ENCODE data around the gene WDFY3. TPM values are rescaled to one million over a fixed set of nuclear protein-coding genes. Genes with fewer than 3 reads are reported as not detected.

Gene WDFY3
- total and polyA plus RNA-seq, 9 of the 15 experiments (the other 6 are each of a cell fraction or from before 2014, with no cell fraction given) = 0.58 to 13.5 (median 9.4) TPM

DNA sequence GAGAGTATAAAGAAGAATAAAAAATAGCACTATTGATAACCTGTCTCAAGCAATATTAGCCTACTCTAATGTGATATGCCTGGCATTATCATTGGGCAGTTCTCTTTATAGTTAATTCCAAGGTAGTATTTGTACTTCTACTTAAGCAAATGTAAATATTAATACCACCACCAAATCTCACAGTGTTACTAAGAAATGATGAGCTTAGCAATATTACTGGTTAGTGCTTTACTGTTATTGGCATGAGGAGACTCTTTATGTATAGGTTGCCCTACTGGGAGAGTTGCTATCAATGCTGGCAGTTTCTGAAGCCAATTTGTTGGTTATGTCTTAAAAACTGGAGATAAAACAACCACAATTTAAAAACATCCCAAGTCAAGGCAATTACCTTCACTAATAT lies 227.9 kb downstream of the WDFY3 start:
- BruUV-seq (replicated peaks) = no TSS peak
- FAIRE-seq (no peak), DNase-seq (ENCODE audit: extremely low read depth in 1 of 4, low spot score in 3 of 4) (no peak), ATAC-seq (no peak)
- no peaks in the 10 kb centered on the region for H3K36me3 ChIP-seq (ENCODE audit: control insufficient read depth, insufficient read depth, low read length)
- H3K4me2 ChIP-seq (ENCODE audit: insufficient read depth, low read length) = no peak overlapping the region
- no peak overlapping the region for H3K9ac ChIP-seq (ENCODE audit: insufficient read depth in 1 of 2, low read depth in 2 of 2, low read length in 2 of 2)
- ChIA-PET CTCF (ENCODE audit: low intra/inter-chr PET ratio) (no interaction called here), POLR2A (no interaction called here)
- TF ChIP-seq HNRNPK (IDR thresholded peaks at IDR 0.05; ENCODE audit: low read depth, low read length, poor library complexity, severe bottlenecking) (no peak), MAFF (IDR thresholded peaks at IDR 0.05; ENCODE audit: low read length) (peak; percentile 37), CBX8 (IDR thresholded peaks at IDR 0.05; ENCODE audit: borderline replicate concordance, extremely low read depth, low read depth, low read length, poor library complexity, severe bottlenecking) (no peak), ZNF316 (IDR thresholded peaks at IDR 0.05) (peak; percentile 16; the same call in 1 of the 2 replicates), MAFK (IDR thresholded peaks at IDR 0.05; ENCODE audit: low read length) (peak; percentile 17; the same call in 1 of the 2 replicates), NR4A1 (CRISPR knock-in tag; IDR thresholded peaks at IDR 0.05) (no peak), NR4A1 (tag; IDR thresholded peaks at IDR 0.05) (no peak), POLR3A (IDR thresholded peaks at IDR 0.05; ENCODE audit: borderline replicate concordance, extremely low read depth, insufficient read depth, insufficient read length) (no peak), ZNF408 (CRISPR knock-in tag; IDR thresholded peaks at IDR 0.05; ENCODE audit: low read depth) (no peak), BHLHE40 (IDR thresholded peaks at IDR 0.05; ENCODE audit: low read length) (no peak), HDAC3 (IDR thresholded peaks at IDR 0.05; ENCODE audit: borderline replicate concordance, partially characterized antibody) (no peak), ZNF589 (CRISPR knock-in tag; IDR thresholded peaks at IDR 0.05; ENCODE audit: low read depth) (no peak), RHOXF2B (CRISPR knock-in tag; conservative IDR thresholded peaks at IDR 0.05) (no peak)
- TF ChIP-seq, protein P1, sequence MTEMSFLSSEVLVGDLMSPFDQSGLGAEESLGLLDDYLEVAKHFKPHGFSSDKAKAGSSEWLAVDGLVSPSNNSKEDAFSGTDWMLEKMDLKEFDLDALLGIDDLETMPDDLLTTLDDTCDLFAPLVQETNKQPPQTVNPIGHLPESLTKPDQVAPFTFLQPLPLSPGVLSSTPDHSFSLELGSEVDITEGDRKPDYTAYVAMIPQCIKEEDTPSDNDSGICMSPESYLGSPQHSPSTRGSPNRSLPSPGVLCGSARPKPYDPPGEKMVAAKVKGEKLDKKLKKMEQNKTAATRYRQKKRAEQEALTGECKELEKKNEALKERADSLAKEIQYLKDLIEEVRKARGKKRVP (CRISPR knock-in tag; IDR thresholded peaks at IDR 0.05) = no peak
- H3K9me1 ChIP-seq (ENCODE audit: control insufficient read depth, insufficient read depth, low read length) = no peaks in the 10 kb centered on the region
- no peaks in the 10 kb centered on the region for H3K9me3 ChIP-seq (replicated peaks; ENCODE audit: control insufficient read depth, insufficient read depth, low read depth, low read length)
- no peaks in the 10 kb centered on the region for H3K27me3 ChIP-seq (ENCODE audit: control insufficient read depth in 2 of 2, insufficient read depth in 2 of 2, low read length in 2 of 2)
- H3K79me2 ChIP-seq (ENCODE audit: control insufficient read depth, insufficient read depth, low read length) = no peaks in the 10 kb centered on the region
- no peak overlapping the region for H3K27ac ChIP-seq (ENCODE audit: extremely low read depth, low read depth, low read length)
- intact Hi-C loops (cut with micrococcal nuclease) = no loop called here
- H2AFZ ChIP-seq (ENCODE audit: low read depth, low read length) = no peak overlapping the region
- in situ Hi-C loops (cut with MboI) = no loop called here
- no peaks in the 10 kb centered on the region for H4K20me1 ChIP-seq (replicated peaks; ENCODE audit: control insufficient read depth, insufficient read depth, low read length)
- no peak overlapping the region for H3K4me3 ChIP-seq
- H3K4me1 ChIP-seq (replicated peaks in 1 of 2; ENCODE audit: control insufficient read depth in 2 of 2, insufficient read depth in 2 of 2, low read length in 2 of 2) = no peaks in the 10 kb centered on the region
